K562 (cell line): Measurements from ENCODE around the gene ATAD3C. TPM values are rescaled to one million over a fixed set of nuclear protein-coding genes. Genes with fewer than 3 reads are reported as not detected.

Source experiments
- ADNP ChIP-seq: fragments of 200-800 bp; sonication (Bioruptor generic); IDR thresholded peaks from 2 replicates; pipeline ENCODE4 v1.6.1; 2016; ENCODE audit warnings: missing genetic modification characterization, missing compliant biosample characterization
- CBFA2T2 ChIP-seq: fragments of 450-650 bp; conservative IDR thresholded peaks from 2 replicates; pipeline ENCODE4 v1.6.1; 2017; ENCODE audit warnings: mild to moderate bottlenecking
- CTBP1 ChIP-seq: fragments of 450-650 bp; IDR thresholded peaks from 2 replicates; pipeline ENCODE4 v1.6.1; 2016; ENCODE audit warnings: borderline replicate concordance
- ERF ChIP-seq: fragments of 450-650 bp; formaldehyde crosslinking; IDR thresholded peaks from 2 replicates; pipeline ENCODE4 v1.4.0; 2020; ENCODE audit warnings: mild to moderate bottlenecking, mixed read lengths
- FOXA1 ChIP-seq: fragments of 450-650 bp; IDR thresholded peaks from 2 replicates; pipeline ENCODE4 v1.6.1; 2016; ENCODE audit warnings: mild to moderate bottlenecking, borderline replicate concordance
- HDAC8 ChIP-seq: fragments of 450-650 bp; IDR thresholded peaks from 2 replicates; pipeline ENCODE4 v1.6.1; 2016; ENCODE audit warnings: mild to moderate bottlenecking, missing genetic modification characterization, moderate library complexity, missing compliant biosample characterization
- HMG20B ChIP-seq: fragments of 250-450 bp; sonication (Bioruptor Pico); IDR thresholded peaks from 2 replicates; pipeline ENCODE4 v1.5.0; 2021; ENCODE audit warnings: mild to moderate bottlenecking
- JUNB ChIP-seq: fragments of 450-650 bp; formaldehyde crosslinking; conservative IDR thresholded peaks from 2 replicates; pipeline ENCODE4 v1.4.0; 2020; ENCODE audit warnings: mild to moderate bottlenecking
- KDM4B ChIP-seq, 2 experiments: fragments of 450-650 bp in 1 of 2; sonication (generic) in 1 of 2; IDR thresholded peaks; 2 replicates each; pipeline ENCODE4 v1.6.1; 2016 to 2017; ENCODE audit warnings: borderline replicate concordance in 2 of 2, antibody characterized with exemption in 1 of 2, low read depth in 1 of 2, mild to moderate bottlenecking in 1 of 2
- MAFF ChIP-seq: IDR thresholded peaks from 2 replicates; pipeline ENCODE4 v1.6.1; 2012; ENCODE audit warnings: low read length, improper control_type of control experiment
- MAZ ChIP-seq, 2 experiments: fragments of 450-650 bp in 1 of 2; sonication (generic) in 1 of 2; formaldehyde crosslinking; IDR thresholded peaks in 1 of 2; conservative IDR thresholded peaks in 1 of 2; 2 replicates each; pipeline versions ENCODE4 v1.4.0 to v1.5.0; 2020; ENCODE audit warnings: mild to moderate bottlenecking in 1 of 2, missing genetic modification reagents in 1 of 2
- NR2F6 ChIP-seq: fragments of 450-650 bp; formaldehyde crosslinking; IDR thresholded peaks from 2 replicates; pipeline ENCODE4 v1.4.0; 2020; ENCODE audit warnings: mild to moderate bottlenecking
- PHB2 ChIP-seq: fragments of 450-650 bp; IDR thresholded peaks from 2 replicates; pipeline ENCODE4 v1.6.1; 2017; ENCODE audit warnings: low read depth
- RAD21 ChIP-seq, 2 experiments: fragments of 250-450 bp in 1 of 2; fragments of 450-650 bp in 1 of 2; sonication (Bioruptor Pico) in 1 of 2; formaldehyde crosslinking in 1 of 2; IDR thresholded peaks in 1 of 2; conservative IDR thresholded peaks in 1 of 2; 2 replicates each; pipeline versions ENCODE4 v1.4.0 to v1.8.0; 2020 to 2022; ENCODE audit warnings: mild to moderate bottlenecking in 2 of 2, moderate library complexity in 1 of 2
- RBBP5 ChIP-seq: fragments of 200-600 bp; sonication (generic); IDR thresholded peaks from 2 replicates; pipeline ENCODE4 v1.6.1; 2012; ENCODE audit warnings: borderline replicate concordance, mild to moderate bottlenecking, low read length, control low read depth, inconsistent platforms; ENCODE audit not compliant: insufficient read depth, poor library complexity, severe bottlenecking
- RNF2 ChIP-seq: sonication (generic); IDR thresholded peaks from 2 replicates; pipeline ENCODE4 v1.6.1; 2016
- VEZF1 ChIP-seq: fragments of 200-800 bp; sonication (Bioruptor generic); IDR thresholded peaks from 2 replicates; pipeline ENCODE4 v1.6.1; 2017; ENCODE audit warnings: missing genetic modification characterization, missing compliant biosample characterization
- YBX1 ChIP-seq: fragments of 450-650 bp; IDR thresholded peaks from 2 replicates; pipeline ENCODE4 v1.7.1; 2016; ENCODE audit warnings: mild to moderate bottlenecking
- ZNF12 ChIP-seq: sonication (generic); formaldehyde crosslinking; IDR thresholded peaks from 2 replicates; pipeline ENCODE4 v1.4.0; 2020; ENCODE audit warnings: mild to moderate bottlenecking, missing genetic modification reagents
- ZNF449 ChIP-seq: fragments of 250-450 bp; sonication (Bioruptor Pico); IDR thresholded peaks from 2 replicates; pipeline ENCODE4 v1.8.0; 2022; ENCODE audit warnings: moderate library complexity, mild to moderate bottlenecking, inconsistent platforms
- ZNF583 ChIP-seq: fragments of 250-450 bp; sonication (Bioruptor Pico); IDR thresholded peaks from 2 replicates; pipeline ENCODE4 v1.4.0; 2020
- ZNF695 ChIP-seq: fragments of 450-650 bp; formaldehyde crosslinking; IDR thresholded peaks from 2 replicates; pipeline ENCODE4 v1.4.0; 2020; ENCODE audit warnings: mild to moderate bottlenecking, moderate library complexity
- ZNF785 ChIP-seq: fragments of 250-450 bp; sonication (Bioruptor Pico); IDR thresholded peaks from 2 replicates; pipeline ENCODE4 v1.4.0; 2020; ENCODE audit warnings: mild to moderate bottlenecking
- polyA plus RNA-seq, 8 experiments: library from polyadenylated mRNA; depleted of rRNA in 4 of 8; stranded (reverse) in 5 of 8; unstranded in 3 of 8; fragments of >200 nt; fragmentation: Nextera tagmentation in 2 of 8; fragmentation: Illumina TruSeq in 1 of 8; extraction: Ambion mirVana in 2 of 8; extraction: Trizol in 1 of 8; gene quantifications; 2 replicates each; pipeline versions ENCODE4 v1.2.1 to v1.2.3, GENCODE V29; 2011 to 2014; ENCODE audit warnings: inconsistent platforms in 1 of 8, missing spikeins in 1 of 8
- total RNA-seq, 7 experiments: library from RNA; depleted of rRNA in 6 of 7; stranded (reverse); fragments of >200 nt in 6 of 7; fragmentation: Illumina TruSeq in 2 of 7; extraction: Trizol in 2 of 7; gene quantifications; 2 replicates each; pipeline versions ENCODE4 v1.2.1 to v1.2.3, GENCODE V29; 2011 to 2021; ENCODE audit warnings: low replicate concordance in 1 of 7
- TF ChIP-seq, protein P1 (sequence below): fragments of 250-450 bp; sonication (Bioruptor Pico); IDR thresholded peaks from 2 replicates; pipeline ENCODE4 v1.5.0; 2021; ENCODE audit warnings: mild to moderate bottlenecking, borderline replicate concordance

The ATAD3C gene
- total and polyA plus RNA-seq, 9 of the 15 experiments (the other 6 are each of a cell fraction or from before 2014, with no cell fraction given), result 0.03 to 0.18 TPM; not detected in 7

DNA sequence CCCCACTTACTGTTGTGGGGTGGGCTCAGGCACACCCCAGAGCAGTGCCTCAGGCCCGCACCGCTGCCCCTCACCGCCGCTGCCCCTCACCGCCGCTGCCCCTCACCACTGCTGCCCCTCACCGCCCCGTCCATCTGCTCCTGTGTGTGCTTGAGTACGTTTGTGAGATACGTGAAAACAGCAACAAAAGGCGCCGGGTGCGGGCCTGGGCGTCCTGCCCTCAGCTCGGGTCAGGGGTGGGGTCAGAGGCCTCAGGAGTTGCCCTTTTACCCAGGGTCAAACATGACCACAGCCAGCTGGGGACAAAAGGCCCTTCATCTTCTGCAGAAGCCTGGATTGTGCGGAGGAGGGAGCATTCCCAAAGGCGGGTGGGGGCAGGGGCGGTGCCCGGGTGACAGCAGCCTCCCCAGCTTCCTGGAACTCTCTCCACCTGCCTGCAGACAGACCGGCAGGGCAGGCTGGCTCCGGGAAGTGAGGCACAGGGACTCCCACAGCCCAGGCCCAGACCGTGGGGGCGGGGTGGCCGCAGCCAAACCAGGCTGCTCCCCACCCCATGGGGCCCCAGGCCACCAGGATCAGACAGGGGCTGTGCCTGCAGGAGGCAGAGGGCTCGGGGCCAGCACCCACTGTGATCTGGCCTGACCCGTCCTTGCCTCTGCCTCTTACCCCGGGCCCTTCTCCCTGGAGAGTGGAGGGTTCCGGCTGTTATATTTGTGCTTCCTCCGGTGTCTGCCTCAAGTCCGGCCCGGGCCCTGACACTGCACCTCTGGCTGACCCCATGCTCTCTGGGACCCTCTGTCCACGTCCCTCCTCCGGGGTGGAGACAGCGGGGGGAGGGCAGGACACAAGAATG is 16.3 kb upstream of the ATAD3C start (continued):
- TF ChIP-seq JUNB (CRISPR knock-in tag), result no peak
- TF ChIP-seq ZNF583, result peak; percentile 71; the same call in 1 of the 2 replicates
- peak; percentile 14 to 39; a peak in 2 of 4 replicates for TF ChIP-seq RAD21 (CRISPR knock-in tag; conservative IDR thresholded peaks at IDR 0.05 in 1 of 2, IDR thresholded peaks at IDR 0.05 in 1 of 2)
- TF ChIP-seq, protein P1, sequence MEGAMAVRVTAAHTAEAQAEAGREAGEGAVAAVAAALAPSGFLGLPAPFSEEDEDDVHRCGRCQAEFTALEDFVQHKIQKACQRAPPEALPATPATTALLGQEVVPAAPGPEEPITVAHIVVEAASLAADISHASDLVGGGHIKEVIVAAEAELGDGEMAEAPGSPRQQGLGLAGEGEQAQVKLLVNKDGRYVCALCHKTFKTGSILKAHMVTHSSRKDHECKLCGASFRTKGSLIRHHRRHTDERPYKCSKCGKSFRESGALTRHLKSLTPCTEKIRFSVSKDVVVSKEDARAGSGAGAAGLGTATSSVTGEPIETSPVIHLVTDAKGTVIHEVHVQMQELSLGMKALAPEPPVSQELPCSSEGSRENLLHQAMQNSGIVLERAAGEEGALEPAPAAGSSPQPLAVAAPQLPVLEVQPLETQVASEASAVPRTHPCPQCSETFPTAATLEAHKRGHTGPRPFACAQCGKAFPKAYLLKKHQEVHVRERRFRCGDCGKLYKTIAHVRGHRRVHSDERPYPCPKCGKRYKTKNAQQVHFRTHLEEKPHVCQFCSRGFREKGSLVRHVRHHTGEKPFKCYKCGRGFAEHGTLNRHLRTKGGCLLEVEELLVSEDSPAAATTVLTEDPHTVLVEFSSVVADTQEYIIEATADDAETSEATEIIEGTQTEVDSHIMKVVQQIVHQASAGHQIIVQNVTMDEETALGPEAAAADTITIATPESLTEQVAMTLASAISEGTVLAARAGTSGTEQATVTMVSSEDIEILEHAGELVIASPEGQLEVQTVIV (CRISPR knock-in tag), result no peak
- no peak for TF ChIP-seq PHB2
- TF ChIP-seq CBFA2T2, result peak; percentile 52; the same call in 1 of the 2 replicates
- TF ChIP-seq ZNF449 (CRISPR knock-in tag), result peak; percentile 21; the same call in 1 of the 2 replicates
- TF ChIP-seq HMG20B (CRISPR knock-in tag), result no peak
- TF ChIP-seq ZNF785 (CRISPR knock-in tag), result no peak
- TF ChIP-seq RNF2, result peak; percentile 86; the same call in 1 of the 2 replicates
- no peak for TF ChIP-seq YBX1
- 0 out of 4 replicates have a peak, but pooled peaks of 1 of the 2 experiments have one; percentile 58 for TF ChIP-seq KDM4B (IDR thresholded peaks at IDR 0.05; ENCODE audit: borderline replicate concordance in 2 of 2, low read depth in 1 of 2)
- TF ChIP-seq CTBP1, result peak; percentile 97
- TF ChIP-seq ZNF695 (CRISPR knock-in tag), result no peak
- TF ChIP-seq ADNP (tag), result no peak
- TF ChIP-seq MAFF, result no peak
- TF ChIP-seq FOXA1, result no peak
- TF ChIP-seq NR2F6 (CRISPR knock-in tag), result no peak
- peak; percentile 92 for TF ChIP-seq VEZF1 (CRISPR knock-in tag)
- peak; percentile 54 for TF ChIP-seq RBBP5
- TF ChIP-seq ZNF12 (CRISPR knock-in tag), result 0 out of 2 replicates have a peak, but pooled peaks have one; percentile 40
- no peak for TF ChIP-seq HDAC8 (tag)
- TF ChIP-seq MAZ (CRISPR knock-in tag; conservative IDR thresholded peaks at IDR 0.05 in 1 of 2, IDR thresholded peaks at IDR 0.05 in 1 of 2), result peak; percentile 92 to 95
- no peak for TF ChIP-seq ERF
